ENCODE data around the gene HNF1A.

DNA sequence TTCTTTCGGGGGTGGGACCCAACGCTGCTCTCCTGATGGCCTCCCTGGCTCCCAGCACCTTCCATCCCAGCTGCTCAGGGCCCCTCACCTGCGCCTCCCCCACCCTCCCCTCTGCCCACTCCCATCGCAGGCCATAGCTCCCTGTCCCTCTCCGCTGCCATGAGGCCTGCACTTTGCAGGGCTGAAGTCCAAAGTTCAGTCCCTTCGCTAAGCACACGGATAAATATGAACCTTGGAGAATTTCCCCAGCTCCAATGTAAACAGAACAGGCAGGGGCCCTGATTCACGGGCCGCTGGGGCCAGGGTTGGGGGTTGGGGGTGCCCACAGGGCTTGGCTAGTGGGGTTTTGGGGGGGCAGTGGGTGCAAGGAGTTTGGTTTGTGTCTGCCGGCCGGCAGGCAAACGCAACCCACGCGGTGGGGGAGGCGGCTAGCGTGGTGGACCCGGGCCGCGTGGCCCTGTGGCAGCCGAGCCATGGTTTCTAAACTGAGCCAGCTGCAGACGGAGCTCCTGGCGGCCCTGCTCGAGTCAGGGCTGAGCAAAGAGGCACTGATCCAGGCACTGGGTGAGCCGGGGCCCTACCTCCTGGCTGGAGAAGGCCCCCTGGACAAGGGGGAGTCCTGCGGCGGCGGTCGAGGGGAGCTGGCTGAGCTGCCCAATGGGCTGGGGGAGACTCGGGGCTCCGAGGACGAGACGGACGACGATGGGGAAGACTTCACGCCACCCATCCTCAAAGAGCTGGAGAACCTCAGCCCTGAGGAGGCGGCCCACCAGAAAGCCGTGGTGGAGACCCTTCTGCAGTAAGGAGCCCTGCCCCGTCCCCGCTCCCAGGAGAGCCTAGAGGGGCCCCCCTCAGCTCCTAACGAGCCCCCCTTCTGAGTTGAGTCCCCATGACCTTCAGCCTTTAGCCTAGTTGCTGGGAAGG is at the start of gene HNF1A:
- TF ChIP-seq NFIX (CRISPR knock-in tag; IDR thresholded peaks at IDR 0.05; ENCODE audit: low read depth) = no peak
- TF ChIP-seq, protein P1, sequence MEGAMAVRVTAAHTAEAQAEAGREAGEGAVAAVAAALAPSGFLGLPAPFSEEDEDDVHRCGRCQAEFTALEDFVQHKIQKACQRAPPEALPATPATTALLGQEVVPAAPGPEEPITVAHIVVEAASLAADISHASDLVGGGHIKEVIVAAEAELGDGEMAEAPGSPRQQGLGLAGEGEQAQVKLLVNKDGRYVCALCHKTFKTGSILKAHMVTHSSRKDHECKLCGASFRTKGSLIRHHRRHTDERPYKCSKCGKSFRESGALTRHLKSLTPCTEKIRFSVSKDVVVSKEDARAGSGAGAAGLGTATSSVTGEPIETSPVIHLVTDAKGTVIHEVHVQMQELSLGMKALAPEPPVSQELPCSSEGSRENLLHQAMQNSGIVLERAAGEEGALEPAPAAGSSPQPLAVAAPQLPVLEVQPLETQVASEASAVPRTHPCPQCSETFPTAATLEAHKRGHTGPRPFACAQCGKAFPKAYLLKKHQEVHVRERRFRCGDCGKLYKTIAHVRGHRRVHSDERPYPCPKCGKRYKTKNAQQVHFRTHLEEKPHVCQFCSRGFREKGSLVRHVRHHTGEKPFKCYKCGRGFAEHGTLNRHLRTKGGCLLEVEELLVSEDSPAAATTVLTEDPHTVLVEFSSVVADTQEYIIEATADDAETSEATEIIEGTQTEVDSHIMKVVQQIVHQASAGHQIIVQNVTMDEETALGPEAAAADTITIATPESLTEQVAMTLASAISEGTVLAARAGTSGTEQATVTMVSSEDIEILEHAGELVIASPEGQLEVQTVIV (CRISPR knock-in tag; IDR thresholded peaks at IDR 0.05; ENCODE audit: borderline replicate concordance) = no peak
- TF ChIP-seq GATA2 (CRISPR knock-in tag; IDR thresholded peaks at IDR 0.05) = no peak
- TF ChIP-seq HNRNPLL (IDR thresholded peaks at IDR 0.05; ENCODE audit: low read depth, low read length, poor library complexity, severe bottlenecking) = no peak
- TF ChIP-seq SMARCC2 (IDR thresholded peaks at IDR 0.05; ENCODE audit: low read depth) = no peak
- no peak for TF ChIP-seq ZNF143 (CRISPR knock-in tag; IDR thresholded peaks at IDR 0.05)
- TF ChIP-seq DPF2 (IDR thresholded peaks at IDR 0.05) = no peak
- TF ChIP-seq MTA3 (IDR thresholded peaks at IDR 0.05; ENCODE audit: borderline replicate concordance) = no peak
- no peak for TF ChIP-seq CTCF (IDR thresholded peaks at IDR 0.05 in 2 of 3, conservative IDR thresholded peaks at IDR 0.05 in 1 of 3; ENCODE audit: insufficient read depth in 2 of 3, low read depth in 1 of 3, low read length in 3 of 3)
- TF ChIP-seq TAF1 (IDR thresholded peaks at IDR 0.05; ENCODE audit: control insufficient read depth, extremely low read depth, insufficient read depth, low read length, severe bottlenecking) = no peak
- TF ChIP-seq SRSF9 (IDR thresholded peaks at IDR 0.05; ENCODE audit: borderline replicate concordance, low read depth, low read length) = no peak

Measured in K562 (cell line).